Natural killer cell treated with Interleukin-12 subunit alpha and Interleukin-12 subunit beta and Interleukin-15 and Interleukin-18, amount 100 ng/mL, for 72 hours (primary cell): ENCODE measurements around the gene COPG2. TPM values are rescaled to one million over a fixed set of nuclear protein-coding genes. Genes with fewer than 3 reads are reported as not detected.
"Not testable (repeated sequence)": the region's sequence is repeated elsewhere in the genome, so short reads cannot be mapped to it uniquely, and the experiment has no call there.

Source experiments
- ATAC-seq, 2 donors: fragments of 150-1000 bp; cut with Tn5 transposase in 1 of 2; sonication (Bioruptor Pico), chemical (Tn5 transposase) in 1 of 2; 2 replicates each; pipeline ENCODE4 v1.10.0; 2021
- DNase-seq: peaks from one replicate; pipeline ENCODE4 v3.0.0; 2022; ENCODE audit warnings: low spot score
- H3K27ac Mint-ChIP-seq, 2 donors: 1 replicate in 1 of 2; 2 replicates in 1 of 2; pipeline ENCODE4 v1.8.0; 2022; ENCODE audit warnings: mixed read lengths in 2 of 2, mild to moderate bottlenecking in 1 of 2, moderate library complexity in 1 of 2
- H3K27me3 Mint-ChIP-seq, 2 donors: 1 replicate in 1 of 2; 2 replicates in 1 of 2; pipeline ENCODE4 v1.8.0; 2022; ENCODE audit warnings: mixed read lengths in 2 of 2
- H3K36me3 Mint-ChIP-seq: one replicate; pipeline ENCODE4 v1.8.0; 2022; ENCODE audit warnings: mixed read lengths
- H3K4me1 Mint-ChIP-seq, 2 donors: 1 replicate in 1 of 2; 2 replicates in 1 of 2; pipeline ENCODE4 v1.8.0; 2022; ENCODE audit warnings: low read depth in 2 of 2, mixed read lengths in 2 of 2, mild to moderate bottlenecking in 1 of 2
- H3K4me3 Mint-ChIP-seq: one replicate; pipeline ENCODE4 v1.8.0; 2022; ENCODE audit warnings: mixed read lengths
- H3K9me3 Mint-ChIP-seq: 2 replicates; pipeline ENCODE4 v1.8.0; 2022; ENCODE audit warnings: mixed read lengths
- total RNA-seq, 2 donors: library from RNA; stranded (reverse); gene quantifications; one replicate each; pipeline ENCODE4 v1.2.3, GENCODE V29; 2022

Gene COPG2
- total RNA-seq, 2 donors from 2014 or later, result 10.3 to 11.3 TPM

GRCh38 chr7:130529417-130529816 lies 139.1 kb downstream of the COPG2 start:
- no peak overlapping the region for H3K27ac Mint-ChIP-seq
- ATAC-seq (no peak), DNase-seq (no peak)
- H3K27me3 Mint-ChIP-seq, result no peaks in the 10 kb centered on the region
- H3K4me3 Mint-ChIP-seq, result no peak overlapping the region
- peaks cover 5% of the 10 kb centered on the region for H3K36me3 Mint-ChIP-seq
- H3K4me1 Mint-ChIP-seq, result no peaks in the 10 kb centered on the region
- H3K9me3 Mint-ChIP-seq, result no peaks in the 10 kb centered on the region

GRCh38 chr7:130527752-130528355 lies 140.7 kb downstream of the COPG2 start:
- not testable (repeated sequence) for H3K9me3 Mint-ChIP-seq, H3K27me3 Mint-ChIP-seq, H3K36me3 Mint-ChIP-seq, H3K27ac Mint-ChIP-seq, H3K4me1 Mint-ChIP-seq, H3K4me3 Mint-ChIP-seq, DNase-seq
- ATAC-seq, result peak; percentile 43 to 54

GRCh38 chr7:130524628-130525027 lies 143.9 kb downstream of the COPG2 start:
- H3K27me3 Mint-ChIP-seq, result no peaks in the 10 kb centered on the region
- no peak for ATAC-seq
- peaks cover 5% of the 10 kb centered on the region for H3K36me3 Mint-ChIP-seq
- H3K4me3 Mint-ChIP-seq, result no peak overlapping the region
- no peaks in the 10 kb centered on the region for H3K4me1 Mint-ChIP-seq
- H3K27ac Mint-ChIP-seq, result no peak overlapping the region
- DNase-seq, result no peak
- H3K9me3 Mint-ChIP-seq, result no peaks in the 10 kb centered on the region

GRCh38 chr7:130523519-130524125 lies 144.9 kb downstream of the COPG2 start:
- not testable (repeated sequence) for H3K27ac Mint-ChIP-seq, H3K27me3 Mint-ChIP-seq, H3K9me3 Mint-ChIP-seq, DNase-seq, H3K4me3 Mint-ChIP-seq, H3K4me1 Mint-ChIP-seq, H3K36me3 Mint-ChIP-seq
- peak in 1 of 2 donors; percentile 59 for ATAC-seq

- Mint-ChIP-seq H3K9me3 (no peaks in the 10 kb centered on the region), H3K4me1 (no peaks in the 10 kb centered on the region), H3K27me3 (no peaks in the 10 kb centered on the region), H3K4me3 (no peak overlapping the region), H3K36me3 (no peaks in the 10 kb centered on the region), H3K27ac (no peak overlapping the region)
- ATAC-seq (no peak), DNase-seq (no peak)
Measured at GRCh38 chr7:130521258-130521951, 147.1 kb downstream of the COPG2 start.

- no peaks in the 10 kb centered on the region for H3K27me3 Mint-ChIP-seq
- no peaks in the 10 kb centered on the region for H3K36me3 Mint-ChIP-seq
- no peak overlapping the region for H3K27ac Mint-ChIP-seq
Measured at GRCh38 chr7:130515315-130516040, 153.1 kb downstream of the COPG2 start.

GRCh38 chr7:130513447-130513846 lies 155.1 kb downstream of the COPG2 start:
- Mint-ChIP-seq H3K4me1 (no peaks in the 10 kb centered on the region), H3K9me3 (no peaks in the 10 kb centered on the region), H3K27ac (no peak overlapping the region), H3K4me3 (no peak overlapping the region), H3K36me3 (no peaks in the 10 kb centered on the region), H3K27me3 (no peaks in the 10 kb centered on the region)
- ATAC-seq (no peak), DNase-seq (no peak)

More at GRCh38 chr7:130515315-130516040, 153.1 kb downstream of the COPG2 start:
- ATAC-seq, result no peak
- Mint-ChIP-seq H3K4me3 (no peak overlapping the region), H3K9me3 (no peaks in the 10 kb centered on the region), H3K4me1 (no peaks in the 10 kb centered on the region)
- DNase-seq, result no peak

- H3K4me1 Mint-ChIP-seq, H3K27me3 Mint-ChIP-seq, H3K36me3 Mint-ChIP-seq, ATAC-seq, H3K4me3 Mint-ChIP-seq, H3K27ac Mint-ChIP-seq, H3K9me3 Mint-ChIP-seq, DNase-seq: not testable (repeated sequence)
Measured at GRCh38 chr7:130512038-130512437, 156.5 kb downstream of the COPG2 start.

GRCh38 chr7:130506358-130506757 lies 162.2 kb downstream of the COPG2 start:
- ATAC-seq (no peak), DNase-seq (no peak)
- Mint-ChIP-seq H3K36me3 (no peaks in the 10 kb centered on the region), H3K4me3 (no peak overlapping the region), H3K27me3 (no peaks in the 10 kb centered on the region), H3K9me3 (no peaks in the 10 kb centered on the region), H3K27ac (no peak overlapping the region), H3K4me1 (no peaks in the 10 kb centered on the region)

- Mint-ChIP-seq H3K4me3 (no peak overlapping the region), H3K4me1 (no peaks in the 10 kb centered on the region), H3K27me3 (no peaks in the 10 kb centered on the region), H3K36me3 (no peaks in the 10 kb centered on the region), H3K27ac (no peak overlapping the region), H3K9me3 (no peaks in the 10 kb centered on the region)
- DNase-seq (no peak), ATAC-seq (no peak)
Measured at GRCh38 chr7:130505753-130506152, 162.8 kb downstream of the COPG2 start.

GRCh38 chr7:130500910-130501309 lies 167.6 kb downstream of the COPG2 start:
- H3K36me3 Mint-ChIP-seq, result no peaks in the 10 kb centered on the region
- no peaks in the 10 kb centered on the region for H3K27me3 Mint-ChIP-seq
- ATAC-seq (no peak), DNase-seq (no peak)
- H3K4me3 Mint-ChIP-seq, result no peak overlapping the region
- no peak overlapping the region for H3K27ac Mint-ChIP-seq
- no peaks in the 10 kb centered on the region for H3K9me3 Mint-ChIP-seq
- no peaks in the 10 kb centered on the region for H3K4me1 Mint-ChIP-seq

GRCh38 chr7:130500463-130500862 lies 168.1 kb downstream of the COPG2 start:
- H3K27ac Mint-ChIP-seq, result no peak overlapping the region
- no peak for ATAC-seq
- no peak for DNase-seq
- no peaks in the 10 kb centered on the region for H3K36me3 Mint-ChIP-seq
- no peak overlapping the region for H3K4me3 Mint-ChIP-seq
- no peaks in the 10 kb centered on the region for H3K27me3 Mint-ChIP-seq
- H3K4me1 Mint-ChIP-seq, result no peaks in the 10 kb centered on the region
- H3K9me3 Mint-ChIP-seq, result no peaks in the 10 kb centered on the region

GRCh38 chr7:130494431-130494858 lies 174.1 kb downstream of the COPG2 start:
- H3K9me3 Mint-ChIP-seq, result no peaks in the 10 kb centered on the region
- ATAC-seq (no peak), DNase-seq (no peak)
- peaks cover 6 to 9% of the 10 kb centered on the region in 2 donors for H3K4me1 Mint-ChIP-seq
- no peak overlapping the region for H3K4me3 Mint-ChIP-seq
- H3K27ac Mint-ChIP-seq, result no peak overlapping the region
- H3K36me3 Mint-ChIP-seq, result no peaks in the 10 kb centered on the region
- peaks cover 19 to 22% of the 10 kb centered on the region in 2 donors for H3K27me3 Mint-ChIP-seq
